Measurements from ENCODE around the gene PALS2.

PALS2 gene

DNA sequence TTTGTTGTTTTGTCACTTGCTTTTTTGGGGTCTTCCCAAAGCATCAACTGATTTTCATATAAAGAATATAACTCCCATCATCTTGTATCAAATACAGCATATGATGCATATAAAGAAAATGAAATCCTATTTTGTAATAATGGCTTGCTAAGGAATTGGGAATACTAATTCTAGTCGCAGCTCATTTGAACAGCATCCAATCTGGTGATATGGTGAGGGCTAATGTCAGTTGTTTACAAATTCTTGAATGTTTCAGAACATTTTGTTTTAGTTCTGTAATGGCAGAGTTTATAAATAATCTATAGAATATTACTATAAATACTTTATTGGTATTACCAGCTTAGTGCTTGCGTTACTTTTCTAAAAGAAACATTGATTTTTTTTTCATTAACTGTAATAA is 8.9 kb downstream of the PALS2 start:
- no peak for DNase-seq (ENCODE audit: extremely low read depth in 1 of 2, low read depth in 1 of 2)

DNA sequence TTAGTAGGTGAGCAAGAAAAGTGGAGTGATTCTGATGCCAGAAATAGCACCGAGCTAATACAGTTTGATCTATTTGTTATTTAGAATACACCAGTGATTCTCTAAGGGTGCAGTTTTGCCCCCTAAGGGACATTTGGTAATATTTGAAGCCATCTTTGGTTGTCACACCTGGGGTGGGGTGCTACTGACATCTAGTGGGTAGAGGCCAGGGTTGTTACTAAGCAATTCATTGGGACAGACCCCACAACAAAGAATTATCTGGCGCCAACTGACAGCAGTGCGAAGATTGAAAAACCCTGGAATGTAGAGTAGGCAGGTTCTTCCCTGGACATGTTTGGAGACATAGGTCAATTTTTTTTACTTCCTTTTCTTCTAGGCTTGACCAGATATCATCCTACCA is 14.6 kb downstream of the PALS2 start:
- peak; percentile 15 to 26 for DNase-seq (ENCODE audit: extremely low read depth in 1 of 2, low read depth in 1 of 2)

DNA sequence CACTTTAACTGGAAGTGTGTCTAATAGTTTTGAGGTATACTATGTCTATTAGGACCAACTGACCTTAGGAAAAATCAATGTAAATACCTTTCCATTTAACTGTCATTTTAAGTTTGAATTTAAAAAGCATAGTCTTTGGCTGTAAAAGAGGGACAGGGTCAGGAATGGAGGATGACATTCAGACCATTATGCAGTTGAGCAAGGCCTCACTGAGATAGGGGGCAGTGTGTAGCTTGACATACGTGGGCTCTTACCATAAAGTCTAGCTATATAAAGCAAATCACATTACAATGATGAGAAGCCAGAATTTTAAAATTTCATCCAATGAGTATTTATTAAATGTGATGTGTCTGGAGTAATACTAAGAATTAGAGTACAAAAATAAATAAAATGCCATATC is 17.9 kb downstream of the PALS2 start:
- no peak for DNase-seq (ENCODE audit: extremely low read depth in 1 of 2, low read depth in 1 of 2)

DNA sequence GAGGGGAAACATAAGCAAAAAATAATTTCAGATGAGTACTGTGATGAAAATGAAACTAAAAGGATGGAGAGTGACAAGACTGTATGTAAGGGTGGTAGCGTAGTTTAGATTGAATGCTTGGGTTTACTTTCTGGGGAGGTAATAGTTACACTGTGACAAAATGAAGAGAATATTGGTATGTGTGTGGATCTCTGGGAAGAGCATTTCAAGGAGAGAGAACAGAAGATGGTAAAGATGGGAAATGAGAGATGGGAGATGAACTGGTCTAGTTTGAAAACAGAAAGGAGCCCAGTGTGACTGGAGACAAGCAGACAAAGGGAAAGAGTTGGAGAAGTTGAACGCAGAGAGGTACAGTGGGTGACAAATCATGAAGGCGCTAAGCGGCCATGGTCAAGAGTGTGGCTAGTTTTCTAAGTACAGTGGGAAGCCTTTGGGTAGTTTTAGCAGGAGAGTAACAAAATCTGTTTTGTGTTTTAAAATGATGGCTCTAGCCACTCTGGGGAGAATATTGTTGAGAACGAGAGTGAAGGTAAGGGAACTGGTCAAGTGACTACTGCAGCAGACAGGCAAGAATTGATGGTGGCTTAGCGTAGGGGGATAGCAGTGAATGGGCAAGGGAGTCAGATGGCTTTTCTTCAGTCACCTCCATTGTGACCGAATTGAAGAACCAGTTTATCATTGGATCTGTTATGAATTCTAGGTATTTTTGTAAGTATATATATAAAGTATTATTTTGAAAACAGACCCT is 22.6 kb downstream of the PALS2 start:
- DNase-seq (ENCODE audit: extremely low read depth in 1 of 2, low read depth in 1 of 2): no peak

DNA sequence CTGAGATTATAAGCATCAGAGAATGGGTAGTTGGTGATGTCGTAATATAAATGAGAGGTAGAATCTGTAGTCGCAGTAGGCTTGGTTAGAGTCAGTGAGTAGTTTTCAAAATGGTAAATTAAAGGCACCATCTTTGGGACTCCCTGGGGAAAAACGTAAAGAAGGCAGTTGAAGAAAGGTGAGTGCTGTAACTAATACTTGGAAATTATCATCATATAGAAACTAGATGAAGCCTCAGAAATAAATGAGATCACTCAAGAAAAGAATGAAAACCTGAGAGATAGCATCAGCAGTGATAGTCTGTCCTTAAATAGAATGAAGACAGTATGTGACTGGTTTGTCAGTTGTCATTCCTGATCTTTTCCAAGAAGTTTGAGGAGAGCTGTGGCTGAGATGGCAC is 23.8 kb downstream of the PALS2 start:
- DNase-seq (ENCODE audit: extremely low read depth in 1 of 2, low read depth in 1 of 2): no peak

DNA sequence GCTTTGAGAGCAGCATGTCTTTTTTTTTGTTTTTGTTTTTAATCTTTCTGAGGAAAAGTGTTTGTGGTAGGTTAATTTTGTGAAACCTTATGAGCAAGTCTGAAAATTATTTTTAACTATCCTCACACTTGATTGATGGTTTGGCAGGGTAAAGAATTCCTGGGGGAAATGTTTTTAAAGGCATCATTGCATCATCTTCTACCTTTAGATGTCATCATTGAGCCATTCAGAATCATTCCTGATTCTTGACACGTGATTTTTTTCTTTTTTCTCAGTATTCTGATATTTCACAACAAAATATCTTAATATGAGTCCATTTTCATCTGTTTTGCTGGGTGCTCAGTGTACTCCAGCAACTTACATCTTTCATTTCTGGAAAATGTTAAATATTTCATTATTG is 28.3 kb downstream of the PALS2 start:
- no peak for DNase-seq (ENCODE audit: extremely low read depth in 1 of 2, low read depth in 1 of 2)

DNA sequence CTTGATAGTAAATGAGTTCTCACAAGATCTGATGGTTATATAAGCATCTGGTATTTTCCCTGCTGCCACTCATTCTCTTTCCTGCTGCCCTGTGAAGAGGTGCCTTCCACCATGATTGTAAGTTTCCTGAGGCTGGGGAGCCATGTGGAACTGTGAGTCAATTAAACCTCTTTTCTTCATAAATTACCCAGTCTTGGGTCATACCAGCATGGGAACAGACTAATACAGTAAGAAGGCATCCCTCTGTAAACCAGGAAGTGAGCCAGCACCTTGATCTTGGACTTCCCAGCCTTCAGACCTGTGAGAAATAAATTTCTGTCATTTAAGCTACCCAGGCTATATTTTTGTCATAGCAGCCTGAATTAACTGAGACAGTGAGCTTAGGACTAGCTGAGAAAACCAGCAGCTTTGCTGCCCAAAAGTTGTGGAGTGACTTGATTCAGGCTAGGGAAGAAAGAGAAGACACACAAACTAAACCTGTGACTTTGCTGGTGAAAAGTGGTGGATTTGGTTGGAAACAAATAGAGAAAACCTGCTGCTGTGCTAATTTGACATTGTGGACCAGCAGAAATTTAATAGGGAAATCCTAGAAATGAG is 29.7 kb downstream of the PALS2 start:
- no peak for DNase-seq (ENCODE audit: extremely low read depth in 1 of 2, low read depth in 1 of 2)

DNA sequence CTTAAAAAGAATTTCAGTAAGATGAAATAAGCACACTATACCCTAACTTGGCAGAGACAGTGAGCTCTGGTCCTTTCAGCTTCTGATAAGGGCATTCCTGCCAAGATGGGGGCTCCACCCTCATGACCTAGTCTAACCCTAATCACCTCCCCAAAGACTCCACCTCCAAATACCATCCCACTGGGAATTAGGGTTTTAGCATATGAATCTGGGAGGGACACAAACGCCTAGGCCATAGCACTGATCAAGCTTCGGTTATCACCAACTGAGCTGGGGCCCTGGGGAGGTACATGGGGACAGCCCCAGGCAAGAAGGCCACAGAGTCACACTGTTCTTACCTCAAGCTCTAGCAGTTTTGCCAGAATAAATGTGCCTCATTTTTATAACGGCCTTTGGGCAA is 31.4 kb downstream of the PALS2 start:
- DNase-seq (ENCODE audit: extremely low read depth in 1 of 2, low read depth in 1 of 2): no peak

DNA sequence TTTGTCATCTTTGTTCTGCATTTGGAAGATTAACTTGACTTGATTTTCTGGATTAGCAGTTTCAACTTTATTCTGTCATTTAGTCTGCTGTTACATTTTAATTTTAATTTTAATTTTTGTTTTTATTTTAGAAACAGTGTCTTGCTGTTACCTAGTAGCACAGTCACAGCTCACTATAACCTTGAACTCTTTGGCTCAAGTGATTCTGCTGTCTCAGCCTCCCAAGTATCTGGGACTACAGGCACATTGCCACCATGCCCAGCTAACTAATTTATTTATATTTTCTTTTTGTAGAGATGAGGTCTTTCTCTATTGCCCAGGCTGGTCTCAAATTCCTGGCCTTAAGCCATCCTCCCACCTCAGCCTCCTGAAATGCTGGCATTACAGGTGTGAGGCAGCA is 35.3 kb downstream of the PALS2 start:
- DNase-seq (ENCODE audit: extremely low read depth in 1 of 2, low read depth in 1 of 2): no peak

DNA sequence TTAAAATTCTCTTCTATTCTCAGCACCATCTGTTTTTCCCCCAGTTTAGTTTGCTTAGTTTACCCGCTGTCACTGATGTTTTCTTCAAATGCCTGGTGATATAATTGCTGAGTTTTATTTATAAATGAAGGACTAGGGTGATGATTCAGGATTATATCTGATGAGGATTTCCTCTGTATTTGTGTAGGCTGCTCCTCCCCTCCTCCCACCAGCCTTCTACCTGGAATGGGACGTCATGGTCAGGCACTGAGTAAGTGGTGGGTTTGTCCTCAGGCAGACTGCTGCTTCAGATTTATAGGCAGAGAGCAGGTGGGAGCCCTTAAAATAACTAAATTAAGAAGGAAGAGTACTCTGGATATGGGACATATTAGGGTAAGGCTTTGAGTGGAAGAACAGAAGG is 35.8 kb downstream of the PALS2 start:
- no peak for DNase-seq (ENCODE audit: extremely low read depth in 1 of 2, low read depth in 1 of 2)

DNA sequence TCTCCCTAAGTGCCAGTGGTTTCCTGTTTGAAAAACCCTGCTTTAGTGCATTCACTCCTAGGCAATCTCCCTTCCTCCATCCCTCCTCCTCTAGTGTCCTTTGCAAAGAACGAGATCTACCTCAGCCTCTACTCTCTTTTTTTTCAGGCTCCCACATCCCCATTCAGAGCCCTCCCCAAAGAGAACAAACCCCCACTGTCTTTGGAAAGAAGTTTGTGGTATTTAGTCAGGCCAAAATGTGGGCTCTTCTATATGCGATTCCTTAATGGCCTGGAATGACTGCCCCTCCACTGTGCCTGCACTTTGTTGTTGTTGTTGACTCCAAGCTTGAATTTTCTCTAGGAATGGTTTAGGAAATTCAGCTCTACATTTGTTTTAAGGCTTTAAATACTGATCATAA is 36.3 kb downstream of the PALS2 start:
- DNase-seq (ENCODE audit: extremely low read depth in 1 of 2, low read depth in 1 of 2): no peak

DNA sequence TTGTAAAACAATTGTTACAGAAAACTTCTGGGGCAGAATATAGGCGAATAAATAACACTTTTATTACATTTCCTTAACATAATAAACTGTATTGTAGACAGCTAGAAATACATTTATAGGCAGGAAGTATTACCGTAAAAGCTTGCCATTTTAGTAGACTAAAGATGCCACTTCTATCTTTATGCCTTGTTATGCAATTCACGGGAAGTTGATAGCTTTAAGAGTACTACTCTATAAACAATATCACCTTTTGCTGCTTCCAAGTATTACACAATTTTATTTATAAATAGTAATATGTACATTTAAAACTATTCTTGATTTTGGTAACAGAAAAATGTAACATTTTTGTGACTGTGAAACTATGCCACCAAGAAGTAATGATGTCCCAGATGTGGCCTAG is 37.9 kb downstream of the PALS2 start:
- no peak for DNase-seq (ENCODE audit: extremely low read depth in 1 of 2, low read depth in 1 of 2)

DNA sequence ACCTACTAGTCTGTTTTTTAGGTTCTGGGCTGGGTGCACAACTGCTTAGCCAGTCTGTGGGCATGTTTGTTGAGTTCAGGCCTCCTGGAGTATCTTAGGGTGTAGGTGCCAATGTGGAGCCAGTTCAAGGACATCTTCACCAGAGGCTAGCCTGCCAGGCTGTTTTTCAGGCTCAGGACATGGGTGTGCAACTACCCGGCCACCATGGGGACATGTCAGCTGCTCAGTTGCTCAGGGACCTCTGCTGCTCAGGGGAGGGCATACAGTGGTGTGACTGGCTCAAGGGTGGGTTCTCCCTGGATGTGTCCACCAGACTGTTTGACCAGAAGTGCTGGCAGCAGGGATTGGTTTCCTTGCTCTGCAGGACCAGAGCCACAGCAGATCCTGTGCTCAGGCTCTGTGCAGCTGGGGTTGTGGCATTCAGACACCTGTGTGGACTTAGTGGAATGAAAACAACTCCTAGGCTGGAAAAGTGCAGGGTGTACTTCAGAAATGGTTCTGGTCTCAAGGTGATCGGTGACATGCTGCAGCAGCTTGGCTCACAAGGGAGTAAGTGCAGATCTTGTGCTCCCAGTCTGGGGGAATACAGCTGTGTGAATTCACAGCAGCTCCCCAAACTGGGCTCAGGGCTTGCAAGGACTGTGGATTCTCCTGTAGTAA is 44.8 kb downstream of the PALS2 start:
- DNase-seq (ENCODE audit: extremely low read depth in 1 of 2, low read depth in 1 of 2): no peak

DNA sequence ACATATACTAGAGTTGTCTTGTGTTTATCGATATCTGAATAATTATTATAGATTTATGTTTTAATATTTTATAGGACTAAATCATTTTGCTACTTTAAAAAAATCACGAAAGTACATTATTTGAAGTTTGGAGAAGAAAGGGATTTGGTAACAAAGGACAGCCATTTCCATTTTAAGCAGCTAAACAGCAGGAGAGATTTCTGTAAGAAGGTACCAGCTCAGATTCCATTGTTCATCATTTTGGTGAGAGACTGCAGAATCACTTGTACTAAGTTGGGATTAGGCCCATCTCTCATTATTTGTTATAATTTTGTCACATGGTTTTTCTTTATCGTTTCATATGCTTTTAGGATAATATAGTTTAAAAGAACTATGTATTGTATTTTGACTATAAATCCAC is 46.7 kb downstream of the PALS2 start:
- no peak for DNase-seq (ENCODE audit: extremely low read depth in 1 of 2, low read depth in 1 of 2)

DNA sequence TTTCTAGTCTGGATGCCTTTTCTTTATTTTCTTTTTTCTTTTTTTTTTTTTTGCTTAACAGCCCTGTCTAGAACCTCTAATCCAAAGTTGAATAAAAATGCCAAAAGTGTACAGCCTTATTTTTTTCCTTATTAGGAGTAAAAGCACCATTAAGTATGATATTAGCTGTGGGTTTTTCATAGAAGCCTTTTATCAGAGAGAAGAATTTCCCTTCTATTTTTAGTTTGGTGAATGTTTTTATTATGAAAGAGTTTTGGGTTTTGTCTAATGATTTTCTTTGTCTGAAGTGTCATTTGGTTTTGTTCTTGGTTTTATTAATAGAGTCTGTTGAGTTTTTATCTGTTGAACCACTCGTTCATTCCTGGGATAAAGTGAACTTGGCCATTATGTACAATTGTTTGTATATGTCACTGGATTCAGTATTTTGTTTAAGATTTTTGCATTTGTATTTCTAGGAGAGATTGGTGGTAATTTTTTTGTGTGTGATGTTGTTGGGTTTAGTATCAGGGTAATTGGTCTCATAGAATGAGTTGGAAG is 49.5 kb downstream of the PALS2 start:
- DNase-seq (ENCODE audit: extremely low read depth in 1 of 2, low read depth in 1 of 2): no peak
